ENCODE measurements around the gene SPSB1.

The SPSB1 gene

GRCh38 chr1:9397997-9398526 is 105.4 kb downstream of the SPSB1 start:
- DNase-seq, result no peak

GRCh38 chr1:9399510-9400424 is 107.1 kb downstream of the SPSB1 start:
- no peak for DNase-seq

- no peak for DNase-seq
Measured at GRCh38 chr1:9400425-9401079, 107.9 kb downstream of the SPSB1 start.

- DNase-seq, result no peak
Measured at GRCh38 chr1:9401080-9401453, 108.4 kb downstream of the SPSB1 start.

GRCh38 chr1:9402256-9402616 is 109.5 kb downstream of the SPSB1 start:
- DNase-seq, result no peak

GRCh38 chr1:9402717-9403225 is 110.1 kb downstream of the SPSB1 start:
- no peak for DNase-seq

GRCh38 chr1:9404117-9404914 is 111.6 kb downstream of the SPSB1 start:
- DNase-seq, result no peak

- no peak for DNase-seq
Measured at GRCh38 chr1:9406111-9406510, 113.4 kb downstream of the SPSB1 start.

- DNase-seq, result no peak
Measured at GRCh38 chr1:9410737-9411297, 118.1 kb downstream of the SPSB1 start.

- DNase-seq, result peak; percentile 19
Measured at GRCh38 chr1:9413071-9413876, 120.6 kb downstream of the SPSB1 start.

- no peak for DNase-seq
Measured at GRCh38 chr1:9413877-9414213, 121.2 kb downstream of the SPSB1 start.

GRCh38 chr1:9416506-9416905 is 123.8 kb downstream of the SPSB1 start:
- no peak for DNase-seq

GRCh38 chr1:9416918-9417500 is 124.3 kb downstream of the SPSB1 start:
- DNase-seq, result no peak

- no peak for DNase-seq
Measured at GRCh38 chr1:9417695-9418094, 125.0 kb downstream of the SPSB1 start.

GRCh38 chr1:9418851-9419250 is 126.2 kb downstream of the SPSB1 start:
- no peak for DNase-seq

Measured in central memory CD4-positive, alpha-beta T cell (primary cell).